HCT116 (cell line): ENCODE results near the gene KNOP1. TPM values are rescaled to one million over a fixed set of nuclear protein-coding genes. Genes with fewer than 3 reads are reported as not detected.
A peak's percentile ranks its signal among the peaks of the same experiment; 100 is the strongest.

Source experiments
- ATAC-seq: fragments of 200-7000 bp; cut with Tn5 transposase; 2 replicates; pipeline ENCODE4 v1.9.1; 2020; ENCODE audit warnings: mild to moderate bottlenecking, moderate library complexity
- BruUV-seq: library from RNA; stranded (reverse); fragments of 400-500 nt; replicated peaks from 2 replicates; lab custom pipeline; 2021; lab: Mats Ljungman, UMichigan
- CTCF ChIA-PET: fragments of 300-600 bp; sonication (Branson Sonifier 250); formaldehyde crosslinking; loops from one replicate; lab custom pipeline; 2021; ENCODE audit warnings: antibody characterized with exemption; lab: Charles Lee
- POLR2A ChIA-PET: fragments of 300-600, 350-600 bp; sonication (Branson Sonifier 250); formaldehyde crosslinking; loops from one replicate; lab custom pipeline; 2021; ENCODE audit warnings: antibody characterized with exemption; lab: Charles Lee
- RAD21 ChIA-PET, 2 experiments: fragments of 300-600 bp; sonication (Branson Sonifier 250); formaldehyde crosslinking; loops; one replicate each; lab custom pipeline; 2023; ENCODE audit warnings: low total read pairs in 2 of 2; ENCODE audit not compliant: uncharacterized antibody in 2 of 2, unreplicated experiment in 2 of 2, low non-redundant PET in 1 of 2; lab: Charles Lee
- DNase-seq: peaks from one replicate; pipeline ENCODE4 v3.0.0-alpha.2; 2010; ENCODE audit warnings: low read depth, low spot score
- H2AFZ ChIP-seq: fragments of 200-600 bp; shearing (Covaris generic), sonication (generic); 2 replicates; pipeline ENCODE4 v1.6.1; 2017; ENCODE audit warnings: low read depth, mixed run types, mixed read lengths, antibody characterized with exemption, low read length; ENCODE audit not compliant: poor library complexity, severe bottlenecking
- H3K27ac ChIP-seq: 2 replicates; pipeline ENCODE4 v1.5.1; 2012; ENCODE audit warnings: low read depth, low read length
- H3K27me3 ChIP-seq: fragments of 200-600 bp; sonication (generic); 2 replicates; pipeline ENCODE4 v1.6.1; 2016; ENCODE audit warnings: mixed run types, low read length, mixed read lengths; ENCODE audit not compliant: insufficient read depth
- H3K36me3 ChIP-seq, 2 experiments: fragments of 200-500 bp in 1 of 2; fragments of 200-600 bp in 1 of 2; sonication (Bioruptor generic) in 1 of 2; sonication (generic) in 1 of 2; 2 replicates each; pipeline versions ENCODE4 v1.5.1 to v1.6.1; 2014 to 2016; ENCODE audit warnings: low read length in 2 of 2, inconsistent platforms in 1 of 2, mixed read lengths in 1 of 2, mixed run types in 1 of 2; ENCODE audit not compliant: insufficient read depth in 2 of 2, control insufficient read depth in 1 of 2
- H3K4me1 ChIP-seq, 2 experiments: fragments of 200-600 bp in 1 of 2; sonication (generic) in 1 of 2; 2 replicates each; pipeline versions ENCODE4 v1.5.1 to v1.6.1; 2012 to 2017; ENCODE audit warnings: low read length in 2 of 2, inconsistent platforms in 1 of 2, mild to moderate bottlenecking in 1 of 2, mixed read lengths in 1 of 2, mixed run types in 1 of 2, moderate library complexity in 1 of 2; ENCODE audit not compliant: insufficient read depth in 2 of 2, control insufficient read depth in 1 of 2
- H3K4me2 ChIP-seq: fragments of 200-600 bp; sonication (generic); 2 replicates; pipeline ENCODE4 v1.6.1; 2017; ENCODE audit warnings: mixed run types, low read length, mixed read lengths
- H3K4me3 ChIP-seq, 2 experiments: fragments of 200-600 bp in 1 of 2; sonication (generic) in 1 of 2; replicated peaks in 1 of 2; 2 replicates each; pipeline ENCODE4 v1.5.1; 2011 to 2016; ENCODE audit warnings: low read length in 2 of 2, control low read depth in 1 of 2, low read depth in 1 of 2, mild to moderate bottlenecking in 1 of 2, mixed read lengths in 1 of 2, mixed run types in 1 of 2
- H3K79me2 ChIP-seq: fragments of 200-600 bp; sonication (generic); 2 replicates; pipeline ENCODE4 v1.6.1; 2017; ENCODE audit warnings: mild to moderate bottlenecking, mixed run types, low read length, moderate library complexity, mixed read lengths; ENCODE audit not compliant: insufficient read depth
- H3K9ac ChIP-seq: fragments of 200-600 bp; sonication (generic); 2 replicates; pipeline ENCODE4 v1.6.1; 2016; ENCODE audit warnings: low read length, mixed read lengths
- H3K9me2 ChIP-seq: fragments of 200-600 bp; sonication (generic), shearing (Covaris generic); 2 replicates; pipeline ENCODE4 v1.6.1; 2017; ENCODE audit warnings: mixed run types, mild to moderate bottlenecking, moderate library complexity; ENCODE audit not compliant: insufficient read depth
- H3K9me3 ChIP-seq, 2 experiments: fragments of 200-500 bp in 1 of 2; fragments of 200-600 bp in 1 of 2; sonication (Bioruptor generic) in 1 of 2; sonication (generic) in 1 of 2; 2 replicates each; pipeline ENCODE4 v1.6.1; 2014 to 2017; ENCODE audit warnings: low read length in 2 of 2, mixed read lengths in 2 of 2, inconsistent platforms in 1 of 2, low read depth in 1 of 2, mild to moderate bottlenecking in 1 of 2, mixed run types in 1 of 2, moderate library complexity in 1 of 2; ENCODE audit not compliant: control insufficient read depth in 1 of 2, insufficient read depth in 1 of 2
- H4K20me1 ChIP-seq: fragments of 200-600 bp; sonication (generic), shearing (Covaris generic); 2 replicates; pipeline ENCODE4 v1.6.1; 2017; ENCODE audit warnings: mixed run types, mild to moderate bottlenecking, moderate library complexity; ENCODE audit not compliant: insufficient read depth
- CBX3 ChIP-seq: IDR thresholded peaks from 2 replicates; pipeline ENCODE4 v1.6.1; 2012; ENCODE audit warnings: low read depth
- ELF1 ChIP-seq: IDR thresholded peaks from 2 replicates; pipeline ENCODE4 v1.6.1; 2012; ENCODE audit warnings: low read depth, borderline replicate concordance
- EZH2 ChIP-seq: fragments of 200-600 bp; sonication (generic); IDR thresholded peaks from 2 replicates; pipeline ENCODE4 v1.6.1; 2017; ENCODE audit warnings: antibody characterized with exemption, mixed run types
- FOSL1 ChIP-seq: IDR thresholded peaks from 2 replicates; pipeline ENCODE4 v1.6.1; 2012; ENCODE audit warnings: low read depth
- JUND ChIP-seq: IDR thresholded peaks from 2 replicates; pipeline ENCODE4 v1.6.1; 2012
- MAX ChIP-seq: IDR thresholded peaks from 2 replicates; pipeline ENCODE4 v1.6.1; 2012
- POLR2AphosphoS5 ChIP-seq: IDR thresholded peaks from 2 replicates; pipeline ENCODE4 v1.6.1; 2011; ENCODE audit warnings: mild to moderate bottlenecking, low read depth, low read length, moderate library complexity
- REST ChIP-seq: IDR thresholded peaks from 2 replicates; pipeline ENCODE4 v1.6.1; 2012; ENCODE audit warnings: low read depth
- TCF7L2 ChIP-seq: IDR thresholded peaks from 2 replicates; pipeline ENCODE4 v1.7.0; 2011; ENCODE audit warnings: borderline replicate concordance, inconsistent platforms; ENCODE audit not compliant: insufficient read depth, insufficient read length; ENCODE audit errors: extremely low read depth
- YY1 ChIP-seq: IDR thresholded peaks from 2 replicates; pipeline ENCODE4 v1.6.1; 2011; ENCODE audit warnings: low read length, low read depth, moderate library complexity, mild to moderate bottlenecking; ENCODE audit not compliant: insufficient replicate concordance; ENCODE audit errors: extremely low read depth
- ZBTB33 ChIP-seq: IDR thresholded peaks from 2 replicates; pipeline ENCODE4 v1.6.1; 2011; ENCODE audit warnings: mild to moderate bottlenecking, low read length, moderate library complexity; ENCODE audit not compliant: insufficient replicate concordance; ENCODE audit errors: extremely low read depth
- intact Hi-C: fragments of 100-400 bp; cut with micrococcal nuclease; formaldehyde crosslinking; loops from 2 replicates; pipeline ENCODE4 v1.10.0; 2022
- total RNA-seq: library from RNA; stranded (reverse); gene quantifications from one replicate; pipeline ENCODE4 v1.2.1, GENCODE V29; 2021; ENCODE audit not compliant: unreplicated experiment

Gene KNOP1
- total RNA-seq, 1 experiment from 2014 or later: 34.6 TPM

GRCh38 chr16:19696328-19696727, 21.7 kb downstream of the KNOP1 start:
- Histone ChIP-seq H3K9ac (no peak overlapping the region), H2AFZ (no peak overlapping the region), H3K36me3 (0 out of 4 replicates have a peak, but pooled peaks cover 0 to 15% of the 10 kb centered on the region in 2 experiments), H3K27ac (no peak overlapping the region), H3K4me2 (peak overlapping the region; percentile 8; the same call in 1 of the 2 replicates), H3K79me2 (no peaks in the 10 kb centered on the region), H3K9me3 (no peaks in the 10 kb centered on the region), H3K9me2 (no peaks in the 10 kb centered on the region), H3K27me3 (no peaks in the 10 kb centered on the region), H4K20me1 (no peaks in the 10 kb centered on the region), H3K4me1 (peaks cover 12 to 13% of the 10 kb centered on the region in 2 experiments), H3K4me3 (no peak overlapping the region)
- DNase-seq (no peak), ATAC-seq (no peak)
- intact Hi-C loops: no loop called here
- POLR2A ChIA-PET: interaction anchor here (0.6 kb wide), 1 partner anchor 135 kb away, joined by 3 read pairs; no protein-coding TSS in a partner anchor
- CTCF ChIA-PET: interaction anchor here (0.6 kb wide), 2 partner anchors 15 to 112 kb away, joined by 3 to 6 read pairs; no protein-coding TSS in a partner anchor
- RAD21 ChIA-PET: no interaction called here
- TF ChIP-seq ELF1 (no peak), ZBTB33 (no peak), MAX (no peak), FOSL1 (no peak), JUND (no peak), YY1 (no peak), CBX3 (no peak), POLR2AphosphoS5 (no peak), EZH2 (no peak), REST (no peak), TCF7L2 (no peak)
- BruUV-seq: no TSS peak
